HG02571 (cell line): ENCODE measurements around the gene ACACB.
A peak's percentile ranks its signal among the peaks of the same experiment; 100 is the strongest.

Experiments used
- ATAC-seq: cut with Tn5 transposase; IDR thresholded peaks from one replicate; pipeline ENCODE4 v1.9.1; 2021; ENCODE audit warnings: mild to moderate bottlenecking, moderate library complexity; ENCODE audit not compliant: unreplicated experiment

Gene ACACB

GRCh38 chr12:109115758-109116610 is at the start of gene ACACB:
Gene ACACB, plus strand, starts transcription at chr12:109116587. Its CDS starts 22,819 bp downstream, at chr12:109139406.
- ATAC-seq: no peak

GRCh38 chr12:109069307-109070271 is 46.8 kb upstream of the ACACB start:
- ATAC-seq: no peak

GRCh38 chr12:109074866-109075265 is 41.5 kb upstream of the ACACB start:
- no peak for ATAC-seq

- ATAC-seq: no peak
Observed at GRCh38 chr12:109082751-109083150, 33.6 kb upstream of the ACACB start.

GRCh38 chr12:109084425-109084824 is 32.0 kb upstream of the ACACB start:
- ATAC-seq: no peak

- no peak for ATAC-seq
Observed at GRCh38 chr12:109085590-109085989, 30.8 kb upstream of the ACACB start.

- no peak for ATAC-seq
Observed at GRCh38 chr12:109087250-109087649, 29.1 kb upstream of the ACACB start.

- ATAC-seq: no peak
Observed at GRCh38 chr12:109088818-109089217, 27.6 kb upstream of the ACACB start.

- ATAC-seq: no peak
Observed at GRCh38 chr12:109089683-109090082, 26.7 kb upstream of the ACACB start.

- no peak for ATAC-seq
Observed at GRCh38 chr12:109092497-109093021, 23.8 kb upstream of the ACACB start.

- ATAC-seq: peak; percentile 64
Observed at GRCh38 chr12:109093022-109093918, 23.1 kb upstream of the ACACB start, which contains the start of gene ALKBH2. Gene ALKBH2, minus strand, starts transcription at chr12:109093472. Its CDS starts 686 bp downstream, at chr12:109092786.

- no peak for ATAC-seq
Observed at GRCh38 chr12:109097140-109097434, 19.3 kb upstream of the ACACB start.

- peak; percentile 87 for ATAC-seq
Observed at GRCh38 chr12:109097435-109098182, 18.8 kb upstream of the ACACB start, which contains the start of gene UNG. Gene UNG, plus strand, starts transcription at chr12:109097597. Its CDS starts 83 bp downstream, at chr12:109097680.

GRCh38 chr12:109098183-109098604 is 18.2 kb upstream of the ACACB start:
- peak; percentile 27 for ATAC-seq

GRCh38 chr12:109098651-109099050 is 17.7 kb upstream of the ACACB start:
- no peak for ATAC-seq

GRCh38 chr12:109099431-109100020 is 16.9 kb upstream of the ACACB start:
- ATAC-seq: no peak

GRCh38 chr12:109100741-109101140 is 15.6 kb upstream of the ACACB start:
- no peak for ATAC-seq

- no peak for ATAC-seq
Observed at GRCh38 chr12:109102491-109102890, 13.9 kb upstream of the ACACB start.

- no peak for ATAC-seq
Observed at GRCh38 chr12:109105176-109105575, 11.2 kb upstream of the ACACB start.
